ENCODE results near the gene HPSE. TPM values are rescaled to one million over a fixed set of nuclear protein-coding genes. Genes with fewer than 3 reads are reported as not detected.
"Not testable (repeated sequence)": the region's sequence is repeated elsewhere in the genome, so short reads cannot be mapped to it uniquely, and the experiment has no call there.

Gene HPSE
- total RNA-seq, 1 donor from 2014 or later: 3.9 TPM

- no peak for DNase-seq
Measured at GRCh38 chr4:83283181-83283580, 51.5 kb downstream of the HPSE start.

- DNase-seq: no peak
Measured at GRCh38 chr4:83282049-83282535, 52.6 kb downstream of the HPSE start.

GRCh38 chr4:83281307-83281706 lies 53.3 kb downstream of the HPSE start:
- no peak for DNase-seq

GRCh38 chr4:83276299-83277040 lies 58.2 kb downstream of the HPSE start:
- DNase-seq: no peak

- not testable (repeated sequence) for DNase-seq
Measured at GRCh38 chr4:83273926-83274325, 60.7 kb downstream of the HPSE start.

GRCh38 chr4:83272900-83273299 lies 61.7 kb downstream of the HPSE start:
- no peak for DNase-seq

GRCh38 chr4:83269256-83269655 lies 65.4 kb downstream of the HPSE start:
- DNase-seq: no peak

GRCh38 chr4:83268491-83268890 lies 66.2 kb downstream of the HPSE start:
- no peak for DNase-seq

- DNase-seq: no peak
Measured at GRCh38 chr4:83267830-83268475, 66.7 kb downstream of the HPSE start.

- no peak for DNase-seq
Measured at GRCh38 chr4:83267121-83267829, 67.4 kb downstream of the HPSE start.

- no peak for DNase-seq
Measured at GRCh38 chr4:83266689-83267088, 68.0 kb downstream of the HPSE start.

- DNase-seq: no peak
Measured at GRCh38 chr4:83263106-83263505, 71.5 kb downstream of the HPSE start.

GRCh38 chr4:83262682-83263081 lies 72.0 kb downstream of the HPSE start:
- DNase-seq: no peak

GRCh38 chr4:83261307-83261706 lies 73.3 kb downstream of the HPSE start:
- no peak for DNase-seq

- DNase-seq: no peak
Measured at GRCh38 chr4:83259586-83259985, 75.1 kb downstream of the HPSE start.

- no peak for DNase-seq
Measured at GRCh38 chr4:83258461-83258860, 76.2 kb downstream of the HPSE start.

GRCh38 chr4:83257811-83258210 lies 76.8 kb downstream of the HPSE start:
- DNase-seq: no peak

- peak; percentile 37 for DNase-seq
Measured at GRCh38 chr4:83255584-83255983, 79.1 kb downstream of the HPSE start.

GRCh38 chr4:83252782-83253405 lies 81.8 kb downstream of the HPSE start:
- DNase-seq: no peak

- DNase-seq: no peak
Measured at GRCh38 chr4:83251447-83251830, 83.2 kb downstream of the HPSE start.

GRCh38 chr4:83250687-83251446 lies 83.8 kb downstream of the HPSE start:
- no peak for DNase-seq

- no peak for DNase-seq
Measured at GRCh38 chr4:83248486-83248885, 86.2 kb downstream of the HPSE start.

Measured in skin of body (tissue), 2 donors.